Measurements from ENCODE around the gene AADAT.
A peak's percentile ranks its signal among the peaks of the same experiment; 100 is the strongest.
"Not testable (repeated sequence)": the region's sequence is repeated elsewhere in the genome, so short reads cannot be mapped to it uniquely, and the experiment has no call there.

AADAT gene

DNA sequence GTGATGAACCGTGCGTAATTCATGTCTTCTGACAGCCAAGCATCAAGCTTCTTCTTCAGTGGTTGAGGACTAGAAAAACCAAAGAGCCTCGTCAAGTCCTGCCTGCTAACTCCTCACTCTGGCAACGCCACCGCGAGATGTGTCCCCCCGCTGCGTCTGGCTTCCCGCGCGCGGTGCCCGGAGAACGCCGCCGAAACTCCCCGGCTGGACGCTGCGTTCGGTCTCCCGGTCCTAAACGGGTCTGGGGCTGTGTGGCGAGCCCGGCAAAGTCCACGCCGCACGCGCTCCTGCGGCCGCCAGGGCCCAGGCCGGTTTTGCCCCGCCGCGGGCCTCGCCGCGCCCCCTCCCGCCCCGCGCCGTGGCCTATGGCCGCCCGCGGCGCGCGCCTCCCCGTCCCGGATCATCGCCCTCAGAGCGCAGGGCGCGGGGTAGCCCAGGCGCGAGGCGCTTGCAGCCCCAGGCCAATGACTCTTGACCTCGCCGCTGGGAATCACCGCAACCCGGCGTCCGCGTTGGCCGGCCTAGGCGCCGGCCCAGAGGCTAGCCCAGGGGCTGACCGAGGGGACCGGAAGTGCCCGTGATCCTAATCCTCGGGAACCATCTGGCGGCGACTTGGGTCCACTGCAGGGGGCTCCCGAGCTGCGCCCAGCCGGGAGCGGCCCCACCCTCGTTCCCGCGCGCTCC is at the start of gene AADAT:
TSS of gene AADAT (minus strand) at position 289 of the 684 bp plus-strand sequence. CDS start at position 23, 266 bp downstream.
- DNase-seq, result no peak

DNA sequence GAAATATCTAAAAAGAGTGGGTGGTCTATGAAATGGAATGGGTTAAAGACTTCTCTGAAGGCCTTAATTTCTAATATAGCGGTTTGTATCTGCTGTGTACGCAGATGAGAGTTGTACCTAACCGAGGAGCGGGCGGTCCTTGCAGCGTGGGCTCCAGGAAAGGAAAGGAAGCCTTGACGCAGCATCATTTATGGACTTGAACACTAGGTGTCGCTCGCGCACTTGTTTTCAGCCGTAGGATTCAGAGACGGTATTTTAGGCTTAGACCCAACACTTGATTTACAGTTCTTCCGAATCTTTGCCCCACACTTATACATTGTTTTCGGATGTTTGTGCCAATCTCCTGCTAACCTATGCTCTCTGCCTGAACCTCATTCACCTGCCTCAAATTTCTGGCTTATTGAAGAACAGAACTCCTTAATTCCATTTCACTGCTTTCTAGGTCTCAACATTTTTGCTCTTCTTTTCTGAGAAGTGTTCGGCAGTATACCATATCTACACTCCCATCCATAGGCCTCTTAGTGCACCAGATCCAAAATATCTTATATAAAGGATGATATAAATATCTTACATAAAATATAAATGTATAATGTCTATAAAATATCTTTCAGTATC is 48.9 kb upstream of the AADAT start:
- peak; percentile 68 for DNase-seq

DNA sequence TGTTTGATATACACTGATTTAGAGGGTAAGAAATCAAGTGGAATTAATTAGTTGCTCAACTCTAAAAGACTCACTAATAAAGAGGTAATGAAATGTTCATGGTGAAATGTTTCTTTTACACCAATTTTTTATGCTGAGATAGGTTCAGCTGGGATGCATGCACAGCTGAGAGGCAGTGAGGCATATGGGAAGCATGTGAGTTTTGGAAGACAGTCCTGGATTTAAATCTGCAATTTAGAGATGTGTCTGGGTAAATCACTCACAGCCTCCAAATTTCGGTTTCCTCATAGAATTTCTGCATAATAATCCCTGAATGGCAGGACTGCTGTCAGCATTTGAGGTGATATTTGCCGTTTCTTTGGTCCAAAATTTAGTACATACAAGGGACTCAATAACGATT is 48.2 kb upstream of the AADAT start:
- no peak for DNase-seq

DNA sequence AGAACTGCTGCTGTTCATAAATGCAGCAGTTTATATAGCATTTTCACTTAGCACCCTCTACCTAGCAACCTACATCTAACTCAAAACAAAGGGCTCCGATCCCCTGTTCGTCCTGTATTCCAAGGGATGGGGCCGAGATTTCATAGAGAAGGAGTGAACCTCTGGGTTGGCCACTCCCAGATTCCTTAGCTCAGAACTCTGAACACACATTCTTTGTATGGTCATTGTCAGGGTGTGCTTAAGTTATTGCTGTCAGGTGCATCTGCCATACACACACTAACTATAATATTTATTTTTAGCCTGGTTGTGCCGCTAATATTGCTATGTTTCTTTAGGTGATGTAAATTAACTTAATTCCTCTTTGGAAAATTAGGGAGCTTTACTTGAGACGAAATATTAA is 47.7 kb upstream of the AADAT start:
- DNase-seq, result no peak

DNA sequence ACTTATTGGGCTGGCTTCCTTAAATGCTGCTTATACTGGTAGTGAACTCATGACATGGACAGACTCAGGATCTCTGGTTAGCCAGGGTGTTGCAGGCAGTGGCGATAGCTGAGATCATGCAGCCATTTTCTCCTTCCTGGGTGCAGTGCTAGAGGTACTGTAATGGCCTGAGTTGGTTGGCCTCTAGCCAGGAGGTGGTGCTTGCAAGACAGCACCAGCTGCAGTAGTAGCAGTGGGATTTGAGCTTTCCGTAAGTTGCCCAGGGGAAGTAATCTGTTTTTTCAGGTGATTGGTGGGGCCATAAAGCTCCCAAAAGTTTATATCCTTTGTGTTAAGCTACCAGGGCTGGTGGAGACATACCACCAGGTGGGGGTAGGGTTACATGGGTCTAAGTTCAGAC is 45.1 kb upstream of the AADAT start:
- DNase-seq, result no peak

DNA sequence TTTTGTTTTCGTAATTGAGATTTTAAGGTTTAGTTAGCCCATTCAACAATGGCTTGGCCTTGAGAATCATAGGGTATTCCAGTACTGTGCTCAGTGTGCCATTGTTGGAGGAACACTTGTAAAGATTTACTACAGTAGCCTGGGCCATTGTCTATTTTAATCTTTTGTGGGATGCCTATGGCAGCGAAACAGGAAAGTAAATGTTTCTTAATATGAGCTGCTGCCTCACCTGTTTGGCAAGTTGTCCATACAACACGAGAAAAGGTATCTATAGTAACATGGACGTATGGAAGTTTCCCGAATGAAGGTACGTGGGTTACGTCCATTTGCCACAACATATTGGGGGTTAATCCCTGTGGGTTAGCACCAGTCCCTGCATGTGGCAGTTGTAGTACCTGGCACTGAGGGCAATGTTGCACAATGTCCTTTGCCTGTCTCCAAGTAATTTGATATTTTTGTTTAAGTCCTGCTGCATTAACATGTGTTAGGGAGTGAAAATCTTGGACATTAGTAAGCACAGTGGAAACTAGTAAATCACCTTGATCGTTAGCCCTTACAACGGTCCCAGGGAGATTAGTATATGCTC is 38.6 kb upstream of the AADAT start:
- DNase-seq, result no peak

DNA sequence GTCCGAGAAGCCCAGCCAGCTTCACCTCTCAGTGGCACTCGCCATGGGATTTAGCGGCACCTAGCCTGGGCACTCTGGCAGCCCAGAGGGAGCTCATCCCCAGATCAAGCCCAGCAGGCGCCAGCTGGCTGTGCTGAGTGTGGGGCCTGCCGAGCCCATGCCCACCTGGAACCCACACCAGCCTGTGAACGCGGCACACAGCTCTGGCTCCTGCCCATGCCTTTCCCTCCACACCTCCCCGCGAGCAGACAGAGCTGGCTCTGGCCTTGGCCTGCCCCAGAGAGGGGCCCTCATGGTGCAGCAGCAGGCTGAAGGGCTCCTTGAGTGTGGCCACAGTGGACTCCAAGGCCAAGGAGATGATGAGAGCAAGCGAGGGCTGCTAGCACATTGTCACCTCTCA is 38.0 kb upstream of the AADAT start:
- no peak for DNase-seq

DNA sequence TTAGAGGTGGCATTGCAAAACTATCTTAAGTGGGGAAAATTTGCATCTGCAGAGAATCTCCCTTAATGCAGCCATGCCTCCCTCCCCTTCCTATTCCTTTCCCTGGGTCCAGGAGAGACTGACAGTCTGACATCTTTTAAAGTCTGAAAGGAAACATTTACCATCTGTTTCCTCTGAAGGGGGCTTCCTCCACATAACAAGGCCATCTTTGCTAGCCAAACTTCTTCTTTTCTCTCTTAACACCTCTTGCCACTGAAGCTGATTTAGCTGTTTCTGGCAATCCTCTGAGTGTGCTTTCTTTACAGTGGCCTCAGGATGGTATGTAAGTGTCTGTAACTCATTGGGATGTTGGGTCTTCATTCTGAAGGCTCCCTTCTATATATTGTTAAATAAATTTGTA is 34.6 kb upstream of the AADAT start:
- no peak for DNase-seq

DNA sequence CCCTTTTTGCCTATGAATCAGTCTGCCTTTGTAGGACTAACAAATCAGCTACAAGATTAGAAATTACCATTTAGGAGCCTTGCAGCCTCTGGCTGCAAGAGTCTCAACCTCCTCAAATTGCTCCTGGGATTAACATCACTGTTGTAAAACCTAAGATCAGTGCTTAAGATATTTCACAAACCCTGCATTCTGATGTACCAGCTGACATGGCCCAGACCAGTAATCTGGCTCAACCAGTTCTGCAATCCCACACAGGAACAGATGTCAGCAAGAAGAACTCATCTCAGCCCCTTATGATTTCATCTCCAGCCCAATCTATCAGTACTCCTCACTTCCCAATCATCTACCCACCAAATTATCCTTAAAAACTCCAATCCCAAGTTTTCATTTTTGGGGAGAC is 32.5 kb upstream of the AADAT start:
- no peak for DNase-seq

DNA sequence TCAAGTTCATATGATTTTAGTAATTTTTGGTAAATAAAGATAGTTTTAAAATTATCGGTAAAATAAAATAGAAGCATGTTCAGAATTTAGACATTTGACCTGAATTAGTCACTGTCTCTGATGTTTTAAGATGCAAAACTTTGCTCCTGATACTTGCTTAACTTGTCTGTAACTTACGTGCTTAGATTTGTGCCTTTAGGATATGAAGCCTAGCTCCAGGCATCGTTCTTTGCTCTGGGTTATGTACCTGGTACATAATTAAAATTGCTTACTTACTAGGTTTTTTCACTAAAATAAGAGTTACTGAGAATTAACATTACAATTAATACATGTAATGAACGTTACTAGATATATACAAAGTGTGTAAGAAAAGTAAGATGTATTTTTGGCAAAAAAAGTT is 24.9 kb upstream of the AADAT start:
- no peak for DNase-seq

DNA sequence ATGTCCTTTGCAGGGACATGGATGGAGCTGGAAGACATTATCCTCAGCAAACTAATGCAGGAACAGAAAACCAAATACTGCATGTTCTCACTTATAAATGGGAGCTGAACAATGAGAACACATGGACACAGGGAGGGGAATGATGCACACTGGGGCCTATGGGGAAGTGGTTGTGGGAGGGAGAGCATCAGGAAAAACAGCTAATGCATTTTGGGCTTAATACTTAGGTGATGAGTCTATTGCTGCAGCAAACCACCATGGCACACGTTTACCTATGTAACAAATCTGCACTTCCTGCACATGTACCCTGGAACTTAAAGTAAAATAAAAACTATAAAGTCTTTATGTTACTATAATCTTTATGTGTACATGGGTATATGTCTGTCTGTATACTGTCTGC is 24.4 kb upstream of the AADAT start:
- not testable (repeated sequence) for DNase-seq

DNA sequence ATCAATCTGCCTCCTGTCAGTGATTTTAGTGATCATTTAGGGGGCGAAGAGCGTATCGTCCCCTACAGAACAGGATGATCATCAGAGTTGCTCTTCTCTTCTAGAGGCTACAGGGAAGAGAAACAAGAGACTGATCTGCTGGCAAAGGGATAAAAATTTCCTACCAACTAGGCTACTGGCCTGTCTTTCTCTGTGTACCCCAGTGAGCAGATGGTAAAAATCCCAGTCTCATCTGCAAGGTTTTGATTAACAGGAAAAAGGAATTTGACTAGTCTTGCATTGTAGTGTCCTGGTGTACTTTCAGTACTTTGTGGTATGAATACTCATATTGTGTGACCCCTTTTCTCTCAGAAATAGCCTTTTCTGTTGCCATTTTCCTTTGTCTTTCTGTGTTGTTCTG is 21.8 kb upstream of the AADAT start:
- DNase-seq, result no peak

DNA sequence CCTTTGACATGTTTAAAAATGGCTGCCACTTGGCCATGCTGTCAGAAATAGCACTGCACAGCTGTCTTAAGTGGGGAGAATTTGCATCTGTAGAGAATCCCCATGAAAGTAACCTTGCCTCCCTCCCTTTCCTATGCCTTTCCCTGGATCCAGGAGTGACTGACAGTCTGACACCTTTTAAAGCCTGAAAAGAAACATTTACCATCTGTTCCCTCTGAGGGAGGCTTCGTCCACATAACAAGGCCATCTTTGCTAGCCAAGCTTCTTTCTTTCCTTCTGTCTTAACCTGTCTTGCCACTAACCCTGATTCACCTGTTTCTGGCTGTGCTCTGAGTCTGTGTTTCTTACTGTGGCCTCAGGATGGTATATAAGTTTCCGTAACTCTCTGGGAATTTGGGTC is 21.3 kb upstream of the AADAT start:
- DNase-seq, result no peak

DNA sequence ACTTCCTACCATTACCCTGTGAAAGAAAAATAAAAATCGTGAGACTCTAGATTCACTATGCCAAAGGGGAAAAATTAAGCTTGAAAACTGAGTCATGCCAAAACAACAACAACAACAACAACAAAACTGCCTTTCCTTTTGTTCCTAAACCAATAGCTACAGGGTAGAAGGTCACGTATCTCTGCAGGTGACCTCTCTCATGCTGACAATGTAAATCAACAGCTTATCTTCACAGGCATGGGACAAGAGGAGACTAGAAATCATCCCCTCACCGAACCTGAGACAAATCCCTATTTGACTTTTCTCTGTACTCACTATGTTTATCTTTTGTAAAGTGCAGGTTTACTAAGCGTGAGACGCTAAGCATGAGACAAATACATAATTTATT is 20.5 kb upstream of the AADAT start:
- no peak for DNase-seq

DNA sequence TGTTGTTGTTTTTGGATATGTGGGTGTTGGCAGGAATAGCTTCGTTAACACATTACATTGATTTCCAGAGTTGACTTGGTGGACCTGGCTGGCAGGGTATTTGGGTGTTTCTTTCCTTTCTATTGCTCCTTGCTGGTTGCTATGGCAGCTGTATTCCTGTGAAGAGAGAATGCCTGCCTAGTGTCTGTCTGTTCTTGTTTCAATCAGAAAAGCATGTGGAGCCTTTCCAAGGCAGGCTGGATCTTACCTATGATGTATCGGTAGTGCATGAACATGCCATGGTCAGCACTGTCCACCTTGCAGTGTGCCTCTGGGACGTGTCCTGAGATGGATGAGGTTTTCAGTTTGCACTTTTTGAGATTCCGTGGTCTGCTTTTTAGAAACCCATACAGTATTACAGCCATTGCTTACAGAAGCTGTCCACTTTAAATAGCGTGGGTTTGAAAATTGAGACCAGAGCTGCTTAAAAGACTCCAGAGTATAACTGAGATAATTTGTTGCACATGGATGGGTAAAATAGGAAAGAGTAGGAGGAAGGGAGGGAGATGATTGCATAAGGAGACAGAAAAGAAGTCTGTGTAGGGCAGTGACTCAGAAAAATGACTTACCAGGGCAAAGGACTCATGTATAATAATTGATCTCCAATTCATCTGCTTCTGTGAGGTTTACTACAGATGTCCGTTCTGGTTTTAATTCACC is 20.0 kb upstream of the AADAT start:
- DNase-seq, result no peak

DNA sequence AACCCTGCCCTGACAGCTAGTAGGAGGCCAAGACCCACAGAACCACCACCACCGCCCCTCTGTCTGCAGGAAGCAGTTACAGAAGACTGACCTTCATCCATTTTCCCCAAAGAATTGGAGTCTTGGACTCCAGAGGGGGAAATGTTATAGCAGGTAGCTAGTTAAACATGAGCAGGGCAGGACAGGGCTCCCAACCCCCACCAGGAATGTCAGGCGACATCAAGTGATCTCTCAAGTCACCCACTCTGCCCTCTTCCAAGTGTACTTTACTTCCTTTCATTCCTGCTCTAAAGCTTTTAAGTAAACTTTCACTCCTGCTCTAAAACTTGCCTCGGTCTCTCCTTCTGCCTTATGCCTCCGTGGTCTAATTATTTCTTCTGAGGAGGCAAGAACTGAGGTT is 17.1 kb upstream of the AADAT start:
- DNase-seq, result no peak

DNA sequence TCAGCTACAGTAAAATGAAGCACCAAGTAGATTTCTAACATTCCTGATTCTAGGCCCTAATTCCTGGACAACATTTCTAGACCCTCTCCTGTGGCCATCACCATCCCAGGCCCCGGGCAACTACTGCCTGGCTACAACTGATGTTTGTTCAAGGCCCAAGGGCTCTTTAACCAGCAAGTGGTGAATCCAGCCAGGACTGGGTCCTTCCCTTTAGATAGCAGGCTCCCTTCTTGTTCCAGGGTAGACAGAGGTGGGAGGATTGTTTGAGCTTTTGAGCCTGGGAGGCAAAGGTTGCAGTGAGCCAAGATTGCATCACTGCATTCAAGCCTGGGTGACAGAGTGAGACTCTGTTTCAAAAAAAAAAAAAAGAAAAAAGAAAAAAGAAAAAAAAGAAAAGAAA is 12.7 kb upstream of the AADAT start:
- DNase-seq, result no peak

DNA sequence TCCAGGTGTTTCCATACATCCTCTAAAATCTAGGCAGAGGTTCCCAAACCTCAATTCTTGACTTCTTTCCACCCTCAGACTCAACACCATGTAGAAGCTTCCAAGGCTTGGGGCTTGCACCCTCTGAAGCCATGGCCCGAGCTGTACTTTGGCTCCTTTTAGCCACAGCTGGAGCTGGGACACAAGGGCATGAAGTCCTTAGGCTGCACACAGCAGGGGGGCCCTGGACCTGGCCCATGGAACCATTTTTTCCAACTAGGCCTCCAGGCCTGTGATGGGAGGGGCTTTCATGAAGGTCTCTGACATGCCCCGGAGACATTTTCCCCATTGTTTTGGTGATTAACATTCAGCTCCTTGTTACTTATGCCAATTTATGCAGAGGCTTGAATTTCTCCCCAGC is 8.4 kb upstream of the AADAT start:
- DNase-seq, result not testable (repeated sequence)

DNA sequence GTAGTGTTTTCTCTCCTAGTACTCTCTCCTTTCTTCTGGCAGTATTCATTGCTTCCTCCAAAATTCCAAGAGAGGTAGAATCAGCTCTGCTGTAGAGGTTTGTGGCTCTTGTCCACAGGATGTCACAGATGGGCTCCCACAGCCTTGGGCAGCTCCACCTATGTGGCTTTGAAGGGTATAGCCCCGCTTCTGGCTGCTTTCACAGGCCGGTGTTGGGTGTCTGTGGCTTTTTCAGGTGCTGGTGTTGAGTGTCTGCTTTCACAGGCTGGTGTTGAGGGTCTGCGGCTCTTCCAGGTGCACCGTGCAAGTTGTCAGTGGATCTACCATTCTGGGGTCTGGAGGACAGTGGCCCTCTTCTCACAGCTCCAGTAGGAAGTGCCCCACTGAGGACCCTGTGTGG is 7.9 kb upstream of the AADAT start:
- no peak for DNase-seq

DNA sequence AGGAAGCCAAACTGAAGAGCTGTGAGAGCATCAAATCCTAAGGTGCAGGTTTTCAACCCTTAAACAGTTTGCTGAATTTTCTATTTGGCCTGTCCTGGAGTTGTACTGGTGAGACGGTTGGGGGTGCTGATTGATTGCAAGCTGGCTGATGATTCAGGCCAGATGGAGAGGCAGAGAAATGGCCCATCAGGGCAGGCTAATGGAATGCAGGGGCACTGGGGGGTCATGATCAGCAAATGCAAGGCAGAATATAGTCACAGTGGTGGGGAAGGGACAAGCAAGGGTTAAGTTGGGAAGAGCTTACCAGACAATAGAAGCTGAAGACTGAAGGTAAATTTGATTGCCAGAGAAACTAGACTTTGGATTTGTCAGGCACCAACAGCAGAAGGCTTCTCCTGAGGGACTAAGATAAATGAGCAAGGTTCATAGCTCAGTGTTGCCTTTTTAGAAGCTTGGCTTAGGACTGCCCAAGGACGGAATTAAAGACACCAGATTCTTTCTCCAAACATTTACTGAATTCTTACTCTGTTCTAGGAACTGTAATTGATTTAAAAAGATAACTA is 4.3 kb upstream of the AADAT start:
- no peak for DNase-seq

DNA sequence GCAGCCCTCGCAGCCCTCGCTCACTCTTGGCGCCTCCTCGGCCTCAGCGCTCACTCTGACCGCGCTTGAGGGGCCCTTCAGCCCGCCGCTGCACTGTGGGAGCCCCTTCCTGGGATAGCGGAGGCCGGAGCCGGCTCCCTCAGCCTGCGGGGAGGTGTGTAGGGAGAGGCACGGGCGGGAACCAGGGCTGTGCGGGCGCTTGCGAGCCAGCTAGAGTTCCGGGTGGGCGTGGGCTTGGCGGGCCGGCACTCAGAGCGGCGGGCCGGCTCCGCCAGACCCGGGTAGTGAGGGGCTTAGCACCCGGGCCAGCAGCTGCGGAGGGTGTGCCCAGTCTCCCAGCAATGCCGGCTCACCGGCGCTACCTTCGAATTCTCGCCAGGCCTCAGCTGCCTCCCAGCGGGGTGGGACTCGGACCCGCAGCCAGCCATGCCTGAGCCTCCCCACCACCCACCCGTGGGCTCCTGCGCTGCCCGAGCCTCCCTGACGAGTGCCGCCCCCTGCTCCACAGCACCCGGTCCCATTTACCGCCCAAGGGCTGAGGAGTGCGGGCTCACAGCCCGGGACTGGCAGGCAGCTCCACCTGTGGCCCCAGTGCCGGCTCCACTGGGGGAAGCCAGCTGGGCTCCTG is 1.4 kb upstream of the AADAT start:
- no peak for DNase-seq

DNA sequence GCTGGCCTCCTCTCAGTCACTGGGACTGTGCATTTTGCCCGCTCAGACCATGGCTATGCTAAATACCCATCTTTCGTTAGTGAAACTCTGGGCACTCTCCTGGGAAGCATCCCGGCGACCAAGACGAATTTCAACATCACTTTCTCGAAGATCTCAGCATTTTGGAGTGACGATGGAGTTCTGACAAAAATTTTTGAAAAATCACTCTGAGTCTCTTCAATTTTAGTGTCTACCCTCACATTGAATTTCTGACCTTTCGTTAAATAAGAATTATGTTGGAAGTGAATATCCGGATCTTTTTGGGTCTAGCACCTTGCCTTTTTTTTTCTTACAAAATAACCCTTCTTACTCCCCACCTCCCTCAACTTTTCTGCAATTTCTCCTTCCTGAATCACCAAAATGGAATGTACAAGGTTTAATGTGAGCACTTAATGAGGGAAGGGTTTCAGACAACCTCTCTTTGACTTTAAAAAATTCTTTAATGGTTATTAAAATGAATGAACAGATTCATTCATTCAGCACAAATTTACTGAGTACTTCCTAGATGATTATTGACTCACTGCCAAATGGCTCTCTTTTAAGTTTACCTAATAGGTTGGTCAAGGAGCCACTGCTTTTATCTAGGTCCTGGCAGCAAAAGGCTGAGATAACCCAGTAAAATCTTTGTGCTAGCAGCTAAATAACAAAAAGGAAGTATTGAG is 746 bp upstream of the AADAT start:
- no peak for DNase-seq

DNA sequence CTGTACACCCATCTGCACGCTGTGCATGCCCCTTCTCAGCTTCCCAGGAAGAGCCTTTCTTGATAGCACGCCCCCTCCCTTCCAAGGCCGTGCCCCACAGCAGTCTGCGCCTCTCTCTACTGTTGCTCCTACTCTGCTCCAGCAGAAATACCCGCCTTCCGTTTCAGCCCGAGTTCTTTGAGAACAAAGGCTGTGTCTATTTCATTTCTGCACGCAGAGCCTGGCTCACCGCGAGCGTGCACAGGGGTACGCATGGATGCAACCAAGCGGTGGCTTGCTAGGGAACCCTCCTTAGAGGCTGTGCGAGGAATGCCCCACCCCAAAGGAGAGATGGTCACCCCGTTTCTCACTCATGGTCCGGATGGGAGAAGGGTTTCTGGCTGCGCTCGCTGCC is 485 bp downstream of the AADAT start:
- no peak for DNase-seq
